Brain microvascular endothelial cell (primary cell): ENCODE measurements around the gene SNCA.

ENCODE experiments used
- DNase-seq: peaks from one replicate; pipeline ENCODE4 v3.0.0-alpha.2; 2020
- H3K27ac ChIP-seq: fragments of 250-450 bp; sonication (Bioruptor Pico); 2 replicates; pipeline ENCODE4 v1.5.1; 2020; ENCODE audit warnings: mild to moderate bottlenecking, moderate library complexity
- H3K27me3 ChIP-seq: fragments of 250-450 bp; sonication (Bioruptor Pico); replicated peaks from 2 replicates; pipeline ENCODE4 v1.5.1; 2020; ENCODE audit warnings: mild to moderate bottlenecking
- H3K36me3 ChIP-seq: fragments of 250-450 bp; sonication (Bioruptor Pico); replicated peaks from 2 replicates; pipeline ENCODE4 v1.5.1; 2020; ENCODE audit warnings: mild to moderate bottlenecking
- H3K4me3 ChIP-seq: 2 replicates; pipeline ENCODE4 v1.5.1; 2011; ENCODE audit warnings: low read depth, mild to moderate bottlenecking, control low read depth, low read length, moderate library complexity
- CTCF ChIP-seq: IDR thresholded peaks from 2 replicates; pipeline ENCODE4 v1.5.1; 2011; ENCODE audit warnings: low read depth, mild to moderate bottlenecking, moderate library complexity, low read length, control low read depth, inconsistent platforms; ENCODE audit errors: missing control alignments
- in situ Hi-C: cut with HindIII; loops from 2 replicates; pipeline ENCODE4 v1.10.0; 2017; ENCODE audit warnings: low sequenced_read_pairs, low pct_ligation_motif_present

The SNCA gene

GRCh38 chr4:89723096-89723495 lies 113.9 kb downstream of the SNCA start:
- Histone ChIP-seq H3K27me3 (no peaks in the 10 kb centered on the region), H3K36me3 (no peaks in the 10 kb centered on the region), H3K4me3 (no peak overlapping the region), H3K27ac (no peak overlapping the region)
- no peak for TF ChIP-seq CTCF
- in situ Hi-C loops = no loop called here
- DNase-seq = no peak

GRCh38 chr4:89722517-89722916 lies 114.4 kb downstream of the SNCA start:
- Histone ChIP-seq H3K27me3 (no peaks in the 10 kb centered on the region), H3K27ac (no peak overlapping the region), H3K4me3 (no peak overlapping the region), H3K36me3 (no peaks in the 10 kb centered on the region)
- in situ Hi-C loops = no loop called here
- no peak for DNase-seq
- no peak for TF ChIP-seq CTCF

- Histone ChIP-seq H3K4me3 (no peak overlapping the region), H3K27me3 (no peaks in the 10 kb centered on the region), H3K36me3 (no peaks in the 10 kb centered on the region), H3K27ac (no peak overlapping the region)
- TF ChIP-seq CTCF = no peak
- in situ Hi-C loops = no loop called here
- DNase-seq = no peak
Observed at GRCh38 chr4:89720981-89721380, 116.0 kb downstream of the SNCA start.

- Histone ChIP-seq H3K36me3 (no peaks in the 10 kb centered on the region), H3K27ac (no peak overlapping the region), H3K27me3 (no peaks in the 10 kb centered on the region), H3K4me3 (no peak overlapping the region)
- in situ Hi-C loops = no loop called here
- DNase-seq = no peak
- no peak for TF ChIP-seq CTCF
Observed at GRCh38 chr4:89719536-89720090, 117.3 kb downstream of the SNCA start.

- in situ Hi-C loops = no loop called here
- H3K36me3 ChIP-seq = no peaks in the 10 kb centered on the region
- no peak for TF ChIP-seq CTCF
- no peak overlapping the region for H3K27ac ChIP-seq
- no peak for DNase-seq
- H3K27me3 ChIP-seq = no peaks in the 10 kb centered on the region
- H3K4me3 ChIP-seq = no peak overlapping the region
Observed at GRCh38 chr4:89716893-89717292, 120.1 kb downstream of the SNCA start.

GRCh38 chr4:89715631-89716030 lies 121.3 kb downstream of the SNCA start:
- no peaks in the 10 kb centered on the region for H3K27me3 ChIP-seq
- in situ Hi-C loops = no loop called here
- no peak overlapping the region for H3K4me3 ChIP-seq
- H3K36me3 ChIP-seq = no peaks in the 10 kb centered on the region
- H3K27ac ChIP-seq = no peak overlapping the region
- no peak for TF ChIP-seq CTCF
- no peak for DNase-seq
